ENCODE results near the gene LMF1. TPM values are rescaled to one million over a fixed set of nuclear protein-coding genes. Genes with fewer than 3 reads are reported as not detected.

LMF1 gene
- total RNA-seq, 2 experiments from 2014 or later, result 17.0 to 31.4 TPM

DNA sequence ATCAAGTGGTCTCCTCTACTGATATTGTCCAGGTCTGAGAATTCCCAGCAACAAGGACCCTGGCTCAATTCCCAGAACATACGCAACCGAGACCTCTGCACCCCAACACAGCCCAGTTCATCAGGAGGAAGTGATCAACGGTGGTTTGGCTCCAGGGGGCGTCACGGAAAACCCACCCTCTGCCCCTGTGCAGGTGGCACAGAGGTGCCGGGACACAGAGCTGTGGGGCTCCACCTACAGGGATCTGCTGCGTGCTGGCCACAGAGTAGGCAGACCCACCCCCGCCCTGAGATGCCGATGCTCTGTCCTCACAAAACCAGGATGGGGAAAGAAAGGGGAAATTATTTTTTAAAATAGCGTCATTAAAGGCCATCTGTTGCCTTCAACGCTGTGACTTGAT lies 69.6 kb downstream of the LMF1 start:
- Histone ChIP-seq H2AFZ (ENCODE audit: low read length) (no peak overlapping the region), H3K36me3 (ENCODE audit: insufficient read depth, low read length) (no peaks in the 10 kb centered on the region; the same call in 1 of the 2 replicates), H3K4me2 (ENCODE audit: low read length) (no peak overlapping the region), H3K4me3 (ENCODE audit: low read depth, low read length, poor library complexity, severe bottlenecking) (no peak overlapping the region), H3K27ac (ENCODE audit: low read depth, low read length, poor library complexity, severe bottlenecking) (no peak overlapping the region), H3K4me1 (ENCODE audit: insufficient read depth, low read length, poor library complexity, severe bottlenecking) (no peaks in the 10 kb centered on the region), H3K9me3 (ENCODE audit: low read length) (no peaks in the 10 kb centered on the region), H3K9me2 (ENCODE audit: insufficient read depth, low read length) (no peaks in the 10 kb centered on the region), H4K20me1 (ENCODE audit: insufficient read depth, low read length) (no peaks in the 10 kb centered on the region), H3K79me2 (ENCODE audit: insufficient read depth, low read depth, low read length) (no peaks in the 10 kb centered on the region)
- TF ChIP-seq, protein P1, sequence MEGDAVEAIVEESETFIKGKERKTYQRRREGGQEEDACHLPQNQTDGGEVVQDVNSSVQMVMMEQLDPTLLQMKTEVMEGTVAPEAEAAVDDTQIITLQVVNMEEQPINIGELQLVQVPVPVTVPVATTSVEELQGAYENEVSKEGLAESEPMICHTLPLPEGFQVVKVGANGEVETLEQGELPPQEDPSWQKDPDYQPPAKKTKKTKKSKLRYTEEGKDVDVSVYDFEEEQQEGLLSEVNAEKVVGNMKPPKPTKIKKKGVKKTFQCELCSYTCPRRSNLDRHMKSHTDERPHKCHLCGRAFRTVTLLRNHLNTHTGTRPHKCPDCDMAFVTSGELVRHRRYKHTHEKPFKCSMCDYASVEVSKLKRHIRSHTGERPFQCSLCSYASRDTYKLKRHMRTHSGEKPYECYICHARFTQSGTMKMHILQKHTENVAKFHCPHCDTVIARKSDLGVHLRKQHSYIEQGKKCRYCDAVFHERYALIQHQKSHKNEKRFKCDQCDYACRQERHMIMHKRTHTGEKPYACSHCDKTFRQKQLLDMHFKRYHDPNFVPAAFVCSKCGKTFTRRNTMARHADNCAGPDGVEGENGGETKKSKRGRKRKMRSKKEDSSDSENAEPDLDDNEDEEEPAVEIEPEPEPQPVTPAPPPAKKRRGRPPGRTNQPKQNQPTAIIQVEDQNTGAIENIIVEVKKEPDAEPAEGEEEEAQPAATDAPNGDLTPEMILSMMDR (conservative IDR thresholded peaks at IDR 0.05; ENCODE audit: low read length), result no peak
- TF ChIP-seq EZH2phosphoT487 (IDR thresholded peaks at IDR 0.05; ENCODE audit: borderline replicate concordance, low read depth, low read length), result no peak
- CTCF ChIA-PET (ENCODE audit: unreplicated experiment), result no interaction called here
- no peak for DNase-seq (ENCODE audit: low spot score)
- intact Hi-C loops (cut with micrococcal nuclease; ENCODE audit: unreplicated experiment), result no loop called here
- POLR2A ChIA-PET, result no interaction called here
- BruUV-seq (replicated peaks), result no TSS peak

DNA sequence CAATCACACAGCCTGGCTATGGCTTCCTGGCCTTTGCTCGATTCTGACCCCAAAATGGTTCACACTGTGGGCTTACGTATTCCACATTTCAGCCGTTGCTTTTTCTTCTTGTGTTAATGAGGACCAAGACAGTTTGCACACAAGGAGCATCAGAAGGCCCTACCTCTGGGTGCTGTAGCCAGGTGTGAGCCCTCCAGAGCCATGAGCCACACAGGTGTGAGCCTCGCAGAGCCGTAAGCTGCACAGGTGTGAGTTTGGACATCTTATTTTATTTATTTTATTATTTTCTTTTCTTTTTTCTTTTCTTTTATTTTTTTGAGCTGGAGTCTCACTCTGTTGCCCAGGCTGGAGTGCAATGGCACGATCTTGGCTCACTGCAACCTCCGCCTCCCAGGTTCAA lies 70.6 kb downstream of the LMF1 start:
- Histone ChIP-seq H3K4me3 (ENCODE audit: low read depth, low read length, poor library complexity, severe bottlenecking) (no peak overlapping the region), H3K27ac (ENCODE audit: low read depth, low read length, poor library complexity, severe bottlenecking) (no peak overlapping the region), H3K36me3 (ENCODE audit: insufficient read depth, low read length) (no peaks in the 10 kb centered on the region), H4K20me1 (ENCODE audit: insufficient read depth, low read length) (no peaks in the 10 kb centered on the region), H3K9me2 (ENCODE audit: insufficient read depth, low read length) (no peaks in the 10 kb centered on the region), H3K9me3 (ENCODE audit: low read length) (no peaks in the 10 kb centered on the region), H3K79me2 (ENCODE audit: insufficient read depth, low read depth, low read length) (no peaks in the 10 kb centered on the region), H2AFZ (ENCODE audit: low read length) (no peak overlapping the region), H3K4me2 (ENCODE audit: low read length) (no peak overlapping the region), H3K4me1 (ENCODE audit: insufficient read depth, low read length, poor library complexity, severe bottlenecking) (no peaks in the 10 kb centered on the region)
- ChIA-PET POLR2A (no interaction called here), CTCF (ENCODE audit: unreplicated experiment) (no interaction called here)
- no peak for DNase-seq (ENCODE audit: low spot score)
- TF ChIP-seq EZH2phosphoT487 (IDR thresholded peaks at IDR 0.05; ENCODE audit: borderline replicate concordance, low read depth, low read length), result no peak
- TF ChIP-seq, protein P1 (conservative IDR thresholded peaks at IDR 0.05; ENCODE audit: low read length), result no peak
- no TSS peak for BruUV-seq (replicated peaks)
- intact Hi-C loops (cut with micrococcal nuclease; ENCODE audit: unreplicated experiment), result no loop called here

DNA sequence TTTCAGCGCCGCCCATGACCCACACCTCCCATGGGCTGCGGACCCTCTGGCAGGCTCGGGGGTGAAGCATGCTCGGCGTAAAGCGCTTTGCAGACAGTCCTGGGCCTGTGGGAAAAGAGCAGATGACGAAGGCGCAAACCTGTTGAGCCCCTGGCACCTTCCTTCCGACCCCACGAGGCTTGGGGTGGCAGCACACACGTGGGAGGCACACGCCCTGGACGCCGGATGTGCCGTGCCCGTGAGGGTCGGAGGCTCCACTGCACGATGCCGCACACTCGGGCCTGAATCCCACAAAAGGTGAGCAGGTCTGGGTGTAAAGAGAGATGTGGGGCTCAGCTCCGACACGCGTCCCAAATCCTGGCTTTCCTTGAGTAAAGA lies 71.1 kb downstream of the LMF1 start:
- H4K20me1 ChIP-seq (ENCODE audit: insufficient read depth, low read length), result no peaks in the 10 kb centered on the region
- intact Hi-C loops (cut with micrococcal nuclease; ENCODE audit: unreplicated experiment), result no loop called here
- no peak overlapping the region for H3K4me3 ChIP-seq (ENCODE audit: low read depth, low read length, poor library complexity, severe bottlenecking)
- no peaks in the 10 kb centered on the region for H3K9me3 ChIP-seq (ENCODE audit: low read length)
- no peak for TF ChIP-seq EZH2phosphoT487 (IDR thresholded peaks at IDR 0.05; ENCODE audit: borderline replicate concordance, low read depth, low read length)
- TF ChIP-seq, protein P1 (conservative IDR thresholded peaks at IDR 0.05; ENCODE audit: low read length), result no peak
- no peaks in the 10 kb centered on the region for H3K79me2 ChIP-seq (ENCODE audit: insufficient read depth, low read depth, low read length)
- H3K36me3 ChIP-seq (ENCODE audit: insufficient read depth, low read length), result no peaks in the 10 kb centered on the region
- H3K4me2 ChIP-seq (ENCODE audit: low read length), result no peak overlapping the region
- no peak overlapping the region for H3K27ac ChIP-seq (ENCODE audit: low read depth, low read length, poor library complexity, severe bottlenecking)
- H3K4me1 ChIP-seq (ENCODE audit: insufficient read depth, low read length, poor library complexity, severe bottlenecking), result no peaks in the 10 kb centered on the region
- ChIA-PET POLR2A (no interaction called here), CTCF (ENCODE audit: unreplicated experiment) (no interaction called here)
- H2AFZ ChIP-seq (ENCODE audit: low read length), result no peak overlapping the region
- BruUV-seq (replicated peaks), result no TSS peak
- no peaks in the 10 kb centered on the region for H3K9me2 ChIP-seq (ENCODE audit: insufficient read depth, low read length)
- DNase-seq (ENCODE audit: low spot score), result no peak

All from OCI-LY7 (cell line).